ENCODE measurements around the gene RAB7B. TPM values are rescaled to one million over a fixed set of nuclear protein-coding genes. Genes with fewer than 3 reads are reported as not detected.

Gene RAB7B
- total RNA-seq, 4 donors from 2014 or later: 0.15 to 0.62 (median 0.33) TPM; not detected in 1

DNA sequence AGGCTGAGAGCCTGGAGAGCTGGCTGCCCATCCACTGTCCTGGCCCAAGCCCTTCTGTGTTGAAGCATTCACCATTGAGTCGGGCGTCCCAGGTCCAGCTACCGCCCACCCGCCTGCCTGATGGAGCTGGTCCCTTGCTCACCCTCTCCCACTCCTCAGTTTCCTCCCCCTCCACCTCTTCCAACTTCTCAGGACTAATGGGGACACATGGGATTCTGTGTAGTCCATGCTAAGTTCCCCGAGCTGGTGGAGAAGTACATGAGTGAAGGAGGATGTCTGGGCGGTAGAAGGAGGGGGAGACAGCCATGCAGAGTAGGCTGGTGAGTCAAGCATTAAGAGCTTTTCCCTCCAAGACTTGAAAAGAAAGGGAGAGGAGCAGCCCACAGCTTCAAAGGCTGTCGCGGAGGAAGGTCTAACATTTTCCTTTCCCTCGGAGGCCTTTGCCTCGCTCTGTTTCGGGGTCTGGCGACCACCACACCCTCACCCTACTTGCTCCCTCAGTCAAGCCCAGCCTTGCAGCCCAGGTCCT, 60.5 kb downstream of the RAB7B start:
- H3K27me3 ChIP-seq: peaks cover 0 to 2% (median 0%) of the 10 kb centered on the region in 3 donors
- ATAC-seq (no peak), DNase-seq (no peak)
- in situ Hi-C loops (cut with MboI; ENCODE audit: low sequenced_read_pairs in 4 of 4) (no loop called here), intact Hi-C loops (cut with DNase I; ENCODE audit: low total_unique reads) (no loop called here)
- H3K4me1 ChIP-seq: no peaks in the 10 kb centered on the region
- H3K27ac ChIP-seq: no peak overlapping the region
- no peaks in the 10 kb centered on the region for H3K36me3 ChIP-seq
- H3K4me3 ChIP-seq: no peak overlapping the region
- H3K9me3 ChIP-seq: no peaks in the 10 kb centered on the region
- TF ChIP-seq, protein P1, sequence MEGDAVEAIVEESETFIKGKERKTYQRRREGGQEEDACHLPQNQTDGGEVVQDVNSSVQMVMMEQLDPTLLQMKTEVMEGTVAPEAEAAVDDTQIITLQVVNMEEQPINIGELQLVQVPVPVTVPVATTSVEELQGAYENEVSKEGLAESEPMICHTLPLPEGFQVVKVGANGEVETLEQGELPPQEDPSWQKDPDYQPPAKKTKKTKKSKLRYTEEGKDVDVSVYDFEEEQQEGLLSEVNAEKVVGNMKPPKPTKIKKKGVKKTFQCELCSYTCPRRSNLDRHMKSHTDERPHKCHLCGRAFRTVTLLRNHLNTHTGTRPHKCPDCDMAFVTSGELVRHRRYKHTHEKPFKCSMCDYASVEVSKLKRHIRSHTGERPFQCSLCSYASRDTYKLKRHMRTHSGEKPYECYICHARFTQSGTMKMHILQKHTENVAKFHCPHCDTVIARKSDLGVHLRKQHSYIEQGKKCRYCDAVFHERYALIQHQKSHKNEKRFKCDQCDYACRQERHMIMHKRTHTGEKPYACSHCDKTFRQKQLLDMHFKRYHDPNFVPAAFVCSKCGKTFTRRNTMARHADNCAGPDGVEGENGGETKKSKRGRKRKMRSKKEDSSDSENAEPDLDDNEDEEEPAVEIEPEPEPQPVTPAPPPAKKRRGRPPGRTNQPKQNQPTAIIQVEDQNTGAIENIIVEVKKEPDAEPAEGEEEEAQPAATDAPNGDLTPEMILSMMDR (IDR thresholded peaks at IDR 0.05 in 4 of 5, conservative IDR thresholded peaks at IDR 0.05 in 1 of 5): no peak
- TF ChIP-seq POLR2A (IDR thresholded peaks at IDR 0.05): no peak

DNA sequence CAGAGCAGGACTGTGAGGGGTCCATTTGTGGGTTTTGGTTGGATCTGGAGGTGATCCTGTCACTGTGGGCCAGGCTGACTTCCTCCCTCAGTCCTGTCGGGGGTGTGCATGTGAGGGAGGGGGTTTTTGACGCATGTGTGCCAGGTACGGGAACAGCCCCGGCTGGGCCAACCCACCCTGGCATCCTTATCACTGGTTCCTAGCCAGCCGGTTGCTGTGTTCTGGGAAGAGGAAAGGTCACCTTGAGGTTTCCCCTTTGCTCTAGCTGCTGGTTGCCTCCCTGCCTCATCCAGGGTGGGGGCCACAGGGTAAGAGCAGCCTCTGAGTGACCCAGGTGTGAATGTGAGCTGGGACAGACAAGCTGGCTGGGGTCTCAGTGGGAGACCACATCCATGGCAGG, 62.5 kb downstream of the RAB7B start:
- DNase-seq (no peak), ATAC-seq (no peak)
- Histone ChIP-seq H3K27ac (no peak overlapping the region), H3K36me3 (no peaks in the 10 kb centered on the region), H3K4me3 (no peak overlapping the region), H3K9me3 (no peaks in the 10 kb centered on the region), H3K4me1 (no peaks in the 10 kb centered on the region), H3K27me3 (peaks cover 0 to 2% (median 0%) of the 10 kb centered on the region in 3 donors)
- in situ Hi-C loops (cut with MboI; ENCODE audit: low sequenced_read_pairs in 4 of 4) (no loop called here), intact Hi-C loops (cut with DNase I; ENCODE audit: low total_unique reads) (no loop called here)
- TF ChIP-seq, protein P1 (IDR thresholded peaks at IDR 0.05 in 4 of 5, conservative IDR thresholded peaks at IDR 0.05 in 1 of 5): no peak
- TF ChIP-seq POLR2A (IDR thresholded peaks at IDR 0.05): no peak

DNA sequence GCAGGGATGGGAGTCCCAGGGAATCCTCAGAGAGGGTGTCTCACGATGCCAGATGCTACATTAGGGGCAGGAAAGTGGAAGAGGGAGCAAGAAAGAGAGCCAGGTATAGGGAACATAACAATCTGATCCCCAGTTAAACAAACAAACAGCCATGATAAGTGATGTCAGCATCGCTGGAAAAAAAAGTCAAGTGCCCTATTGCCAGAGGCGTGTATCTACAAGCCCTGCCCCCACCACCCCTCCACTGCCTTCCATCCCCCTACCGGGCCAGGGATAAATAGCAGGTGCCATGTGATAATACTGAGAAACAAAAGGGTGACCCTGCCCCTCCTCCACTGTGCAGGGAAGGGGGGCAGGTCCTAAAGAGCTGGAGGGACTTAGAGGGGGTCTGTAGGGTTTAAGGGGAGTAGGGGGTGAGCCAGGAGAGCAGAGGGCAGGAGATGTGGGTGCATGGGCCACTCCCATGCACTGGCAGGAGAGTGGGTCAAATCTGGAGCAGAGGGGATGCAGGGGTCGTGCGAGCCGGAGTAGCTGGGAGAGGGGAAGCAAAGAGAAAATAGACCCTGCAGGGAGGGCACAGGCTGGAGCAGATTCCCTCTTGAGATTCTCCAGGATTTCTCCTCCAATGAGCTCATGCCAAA, 63.4 kb downstream of the RAB7B start:
- Histone ChIP-seq H3K9me3 (no peaks in the 10 kb centered on the region), H3K36me3 (no peaks in the 10 kb centered on the region), H3K4me1 (no peaks in the 10 kb centered on the region), H3K27me3 (peaks cover 0 to 2% (median 0%) of the 10 kb centered on the region in 3 donors), H3K4me3 (no peak overlapping the region), H3K27ac (no peak overlapping the region)
- TF ChIP-seq, protein P1 (IDR thresholded peaks at IDR 0.05 in 4 of 5, conservative IDR thresholded peaks at IDR 0.05 in 1 of 5): no peak
- TF ChIP-seq POLR2A (IDR thresholded peaks at IDR 0.05): no peak
- intact Hi-C loops (cut with DNase I; ENCODE audit: low total_unique reads) (no loop called here), in situ Hi-C loops (cut with MboI; ENCODE audit: low sequenced_read_pairs in 4 of 4) (no loop called here)
- ATAC-seq: no peak
- no peak for DNase-seq

DNA sequence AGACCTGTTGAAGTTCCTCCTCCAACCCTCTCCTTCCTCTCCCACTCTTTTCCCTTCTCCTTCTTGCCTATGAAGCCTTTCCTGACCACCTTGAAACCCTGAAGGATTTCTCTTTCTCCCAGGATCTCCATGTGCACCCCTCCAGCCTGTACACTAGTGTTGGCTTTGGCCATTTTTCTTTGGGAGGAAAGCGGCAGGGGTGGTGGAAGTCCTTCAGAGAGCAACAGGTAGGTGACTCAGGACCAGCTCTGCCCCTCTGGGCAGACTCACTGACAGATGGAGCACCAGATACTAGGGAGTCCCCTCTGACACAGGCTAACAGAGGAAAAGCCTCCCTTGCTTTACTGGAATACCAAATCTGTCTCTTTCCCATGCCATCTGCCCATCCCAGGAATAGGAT, 64.5 kb downstream of the RAB7B start:
- no peak for TF ChIP-seq POLR2A (IDR thresholded peaks at IDR 0.05)
- TF ChIP-seq, protein P1 (IDR thresholded peaks at IDR 0.05 in 4 of 5, conservative IDR thresholded peaks at IDR 0.05 in 1 of 5): no peak
- H3K9me3 ChIP-seq: no peaks in the 10 kb centered on the region
- H3K4me1 ChIP-seq: no peaks in the 10 kb centered on the region
- no peak overlapping the region for H3K4me3 ChIP-seq
- no peak for DNase-seq
- no peaks in the 10 kb centered on the region for H3K36me3 ChIP-seq
- intact Hi-C loops (cut with DNase I; ENCODE audit: low total_unique reads) (no loop called here), in situ Hi-C loops (cut with MboI; ENCODE audit: low sequenced_read_pairs in 4 of 4) (no loop called here)
- H3K27me3 ChIP-seq: peaks cover 0 to 2% (median 0%) of the 10 kb centered on the region in 3 donors
- no peak overlapping the region for H3K27ac ChIP-seq
- no peak for ATAC-seq
